ENCODE data around the gene RNF145.
A peak's percentile ranks its signal among the peaks of the same experiment; 100 is the strongest.
"Not testable (repeated sequence)": the region's sequence is repeated elsewhere in the genome, so short reads cannot be mapped to it uniquely, and the experiment has no call there.

The RNF145 gene

GRCh38 chr5:159119842-159120241 lies 89.5 kb downstream of the RNF145 start:
- H3K9me3 Mint-ChIP-seq; ATAC-seq (ENCODE audit: low read depth); H3K27me3 Mint-ChIP-seq; H3K36me3 Mint-ChIP-seq; H3K4me3 Mint-ChIP-seq; DNase-seq (ENCODE audit: low spot score in 2 of 2); H3K4me1 Mint-ChIP-seq: not testable (repeated sequence)
- peak overlapping the region; percentile 40 for H3K27ac Mint-ChIP-seq

GRCh38 chr5:159118958-159119659 lies 90.2 kb downstream of the RNF145 start:
- H3K9me3 Mint-ChIP-seq; H3K27me3 Mint-ChIP-seq; H3K36me3 Mint-ChIP-seq; H3K4me3 Mint-ChIP-seq; ATAC-seq (ENCODE audit: low read depth); H3K27ac Mint-ChIP-seq; H3K4me1 Mint-ChIP-seq; DNase-seq (ENCODE audit: low spot score in 2 of 2): not testable (repeated sequence)

DNA sequence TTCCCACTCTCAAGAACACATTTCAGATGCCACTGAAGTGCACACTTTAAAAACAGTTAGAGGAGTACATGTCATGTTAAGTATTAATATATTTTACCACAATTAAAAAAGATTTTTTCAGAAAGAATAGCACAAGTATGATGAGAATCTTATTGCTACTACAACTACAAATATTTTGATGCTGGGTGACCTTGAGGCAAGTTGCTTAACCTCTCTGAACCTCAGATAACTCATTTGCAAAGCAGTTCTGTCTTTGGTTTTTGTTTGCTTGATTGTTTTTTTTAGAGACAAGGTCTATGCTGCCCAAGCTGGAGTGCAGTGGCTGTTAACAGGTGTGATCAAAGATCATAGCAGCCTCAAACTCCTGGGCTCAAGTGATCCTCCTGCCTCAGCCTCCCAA lies 95.9 kb downstream of the RNF145 start:
- Mint-ChIP-seq H3K27ac (no peak overlapping the region), H3K4me3 (no peak overlapping the region), H3K9me3 (no peaks in the 10 kb centered on the region), H3K27me3 (no peaks in the 10 kb centered on the region), H3K36me3 (no peaks in the 10 kb centered on the region), H3K4me1 (no peaks in the 10 kb centered on the region)
- ATAC-seq (ENCODE audit: low read depth) (no peak), DNase-seq (ENCODE audit: low spot score in 2 of 2) (no peak)

DNA sequence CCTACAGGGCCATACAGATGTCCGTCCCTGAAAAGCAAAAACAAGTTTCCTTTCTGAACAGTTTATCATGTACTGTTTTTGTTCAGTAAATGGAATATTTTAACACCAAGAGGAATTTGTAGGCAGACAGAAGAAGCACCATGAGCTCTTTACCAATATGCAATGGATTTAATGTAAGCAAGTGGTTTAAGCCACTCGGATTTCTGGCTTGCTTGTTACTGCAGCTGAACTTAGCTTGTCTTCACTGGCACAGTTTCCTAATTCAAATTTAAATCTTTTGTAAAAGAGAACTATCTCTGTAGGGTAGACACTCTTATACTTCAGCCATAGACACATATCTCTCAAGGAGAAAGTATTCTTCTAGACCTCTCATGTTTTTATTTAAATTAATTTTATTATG lies 96.9 kb downstream of the RNF145 start:
- no peak overlapping the region for H3K27ac Mint-ChIP-seq
- ATAC-seq (ENCODE audit: low read depth) (no peak), DNase-seq (ENCODE audit: low spot score in 2 of 2) (no peak)
- H3K9me3 Mint-ChIP-seq: no peaks in the 10 kb centered on the region
- H3K27me3 Mint-ChIP-seq: no peaks in the 10 kb centered on the region
- H3K4me1 Mint-ChIP-seq: no peaks in the 10 kb centered on the region
- no peak overlapping the region for H3K4me3 Mint-ChIP-seq
- no peaks in the 10 kb centered on the region for H3K36me3 Mint-ChIP-seq

Data from memory B cell (primary cell).